Measurements from ENCODE around the gene RFPL4A.

GRCh38 chr19:55712804-55713631 lies 45.9 kb upstream of the RFPL4A start:
- TF ChIP-seq POLR2A (IDR thresholded peaks at IDR 0.05) = no peak
- no peak for TF ChIP-seq CTCF (IDR thresholded peaks at IDR 0.05)
- no peak for TF ChIP-seq EP300 (IDR thresholded peaks at IDR 0.05)

Measured in upper lobe of left lung (tissue), 4 donors.